CD4-positive, alpha-beta T cell treated with Interleukin-17A for 4 hours (primary cell): Measurements from ENCODE around the gene TUBB2B.

Experiments used
- DNase-seq: peaks from one replicate; pipeline ENCODE4 v3.0.0-alpha.2; 2020; ENCODE audit warnings: mixed read lengths

The TUBB2B gene

DNA sequence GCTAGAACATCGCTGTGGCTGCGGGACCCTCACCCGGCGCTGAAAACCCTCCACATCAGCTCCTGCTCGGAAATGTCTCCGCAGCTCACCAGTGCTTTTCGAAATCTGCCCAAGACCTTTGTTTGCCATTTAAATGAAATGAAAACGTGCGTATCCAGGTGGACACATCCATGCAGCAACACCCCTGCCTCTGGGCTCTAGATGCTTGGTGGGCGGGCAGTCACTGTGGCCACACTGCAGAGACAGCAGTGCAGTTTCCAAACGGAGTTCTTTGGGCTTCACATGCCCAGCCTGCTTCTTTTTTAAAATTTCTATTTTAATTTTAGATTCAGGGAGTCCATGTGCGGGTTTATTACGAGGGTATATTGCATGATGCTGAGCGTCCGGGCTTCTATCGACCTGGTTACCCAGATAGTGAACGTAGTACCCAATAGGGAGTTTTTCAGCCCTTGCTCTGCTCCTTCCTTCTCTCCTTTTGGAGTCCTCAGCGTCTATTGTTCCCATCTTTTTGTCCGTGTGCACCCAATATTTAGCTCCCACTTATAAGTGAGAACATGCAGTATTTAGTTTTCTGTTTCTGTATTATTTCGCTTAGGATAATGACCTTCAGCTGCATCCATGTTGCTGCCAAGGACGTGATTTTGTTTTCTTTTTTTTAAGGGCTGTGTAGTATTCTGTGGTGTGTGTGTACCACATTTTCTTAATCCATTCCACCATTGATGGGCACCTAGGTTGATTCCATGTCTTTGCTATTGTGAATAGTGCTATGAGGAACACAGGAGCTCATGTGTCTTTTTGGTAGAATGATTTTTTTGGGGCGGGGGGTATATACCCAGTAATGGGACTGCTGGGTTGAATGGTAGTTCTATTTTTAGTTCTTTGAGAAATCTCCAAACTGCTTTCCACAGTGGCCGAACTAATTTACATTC, 4.8 kb upstream of the TUBB2B start:
- DNase-seq, result no peak

DNA sequence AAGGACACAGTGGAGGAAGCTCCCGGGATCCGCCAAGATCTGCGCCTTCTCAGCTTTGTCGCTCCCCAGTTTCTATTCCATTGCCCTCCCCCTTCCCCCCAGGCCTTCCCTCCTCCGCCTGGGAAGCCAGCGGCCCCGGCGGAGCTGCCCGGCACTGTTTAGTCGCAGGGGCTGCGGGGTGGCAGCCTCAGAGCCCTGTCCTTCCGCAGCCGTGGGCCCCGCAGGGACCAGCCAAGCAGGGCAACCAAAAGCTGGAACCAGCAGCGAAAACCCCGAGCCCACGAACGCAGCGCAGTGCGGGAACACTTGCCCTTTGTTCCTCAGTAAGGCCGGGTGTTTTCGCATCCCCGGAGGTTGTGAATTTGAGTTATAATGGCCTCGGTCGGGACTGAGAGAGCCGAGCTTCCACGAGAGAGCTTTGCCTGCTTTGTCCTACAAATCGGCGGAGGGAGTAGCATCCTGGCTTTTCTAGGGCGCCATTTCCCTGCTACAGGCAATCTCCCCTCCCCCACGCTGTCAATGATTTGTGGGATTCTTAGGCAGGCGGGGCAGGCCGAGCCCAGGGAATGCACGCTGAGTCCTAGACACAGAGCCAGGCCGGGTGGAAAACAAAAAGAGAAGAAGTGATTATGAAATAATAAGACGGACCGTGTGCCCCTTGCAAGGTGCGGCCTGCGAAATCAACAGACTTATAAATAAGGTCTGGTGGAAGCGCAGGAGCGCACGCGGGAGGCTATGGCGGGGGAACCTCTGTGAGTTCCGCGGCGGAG, 4.0 kb upstream of the TUBB2B start:
- peak; percentile 18 for DNase-seq

DNA sequence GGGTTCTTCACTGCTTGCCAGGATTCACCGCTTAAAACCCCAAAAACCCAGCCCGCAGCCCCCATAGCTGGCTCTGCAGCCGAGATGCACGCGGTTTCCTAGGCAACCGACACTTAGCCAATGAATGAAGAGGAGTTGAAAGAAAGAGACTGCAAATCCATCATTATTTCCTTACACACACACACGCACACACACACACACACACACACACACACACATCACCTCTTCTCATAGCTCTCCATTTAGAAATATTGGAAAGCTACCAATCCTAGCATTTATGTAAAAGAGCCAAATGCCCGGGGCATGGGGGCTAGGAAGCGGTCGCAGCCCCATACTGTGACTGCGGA, 3.4 kb upstream of the TUBB2B start:
- no peak for DNase-seq

DNA sequence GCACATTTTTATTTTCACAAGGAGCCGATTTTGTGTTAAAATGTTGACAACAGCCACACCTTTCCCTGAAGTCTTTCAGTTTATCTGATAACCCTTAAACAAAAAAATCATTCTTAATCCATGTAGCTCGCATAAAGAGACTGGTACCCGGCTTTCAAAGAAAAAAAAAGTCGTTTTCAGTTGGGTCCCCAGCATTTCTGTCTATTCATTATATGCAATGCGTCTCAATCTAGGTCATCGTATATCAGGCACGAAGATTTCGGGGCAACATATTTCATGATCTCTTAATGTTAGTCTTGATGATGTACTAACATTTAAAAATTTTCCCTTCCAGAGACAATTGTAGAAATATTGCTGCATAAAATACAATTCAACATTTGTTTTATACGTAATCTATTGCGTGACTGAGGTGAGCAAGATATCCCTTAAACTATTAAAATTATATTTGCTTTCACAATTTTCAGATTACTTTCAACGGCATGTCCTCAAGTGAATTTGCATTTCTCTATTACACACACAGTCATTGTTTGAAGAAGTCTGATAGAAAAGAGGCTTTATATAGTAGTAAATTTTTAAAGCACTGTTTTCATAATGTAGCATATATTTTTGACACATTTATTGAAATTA, 2.9 kb upstream of the TUBB2B start:
- DNase-seq, result no peak

DNA sequence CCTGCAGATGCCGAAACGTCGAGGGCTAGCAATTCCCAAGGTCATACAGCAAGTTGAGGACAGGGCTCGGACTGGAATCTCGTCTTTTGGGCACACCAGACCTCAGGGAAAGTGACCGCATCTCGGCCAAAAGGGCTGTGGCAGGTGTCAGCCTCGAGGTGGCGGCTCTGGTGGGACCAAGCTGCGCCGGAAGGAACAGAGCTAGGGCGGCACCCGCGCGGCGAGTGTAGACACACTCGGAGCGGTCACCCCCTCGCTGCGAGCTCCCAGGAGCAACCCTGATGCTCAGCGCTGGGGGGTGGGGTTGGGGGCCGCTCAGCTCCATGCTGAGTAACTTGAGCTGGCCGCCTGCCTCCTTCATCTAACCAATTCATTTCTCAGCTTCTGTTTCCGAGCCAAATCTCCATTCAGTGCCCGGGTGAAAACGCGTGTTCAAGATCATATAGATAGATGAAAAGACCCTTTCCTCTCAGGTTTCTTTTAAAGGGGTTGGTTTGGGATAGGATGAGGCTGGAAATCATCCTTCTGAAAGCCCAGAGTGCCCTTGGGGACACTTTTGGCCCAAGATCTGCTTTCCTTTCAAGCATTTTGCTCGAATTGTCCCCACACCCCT, 2.2 kb upstream of the TUBB2B start:
- peak; percentile 47 for DNase-seq

DNA sequence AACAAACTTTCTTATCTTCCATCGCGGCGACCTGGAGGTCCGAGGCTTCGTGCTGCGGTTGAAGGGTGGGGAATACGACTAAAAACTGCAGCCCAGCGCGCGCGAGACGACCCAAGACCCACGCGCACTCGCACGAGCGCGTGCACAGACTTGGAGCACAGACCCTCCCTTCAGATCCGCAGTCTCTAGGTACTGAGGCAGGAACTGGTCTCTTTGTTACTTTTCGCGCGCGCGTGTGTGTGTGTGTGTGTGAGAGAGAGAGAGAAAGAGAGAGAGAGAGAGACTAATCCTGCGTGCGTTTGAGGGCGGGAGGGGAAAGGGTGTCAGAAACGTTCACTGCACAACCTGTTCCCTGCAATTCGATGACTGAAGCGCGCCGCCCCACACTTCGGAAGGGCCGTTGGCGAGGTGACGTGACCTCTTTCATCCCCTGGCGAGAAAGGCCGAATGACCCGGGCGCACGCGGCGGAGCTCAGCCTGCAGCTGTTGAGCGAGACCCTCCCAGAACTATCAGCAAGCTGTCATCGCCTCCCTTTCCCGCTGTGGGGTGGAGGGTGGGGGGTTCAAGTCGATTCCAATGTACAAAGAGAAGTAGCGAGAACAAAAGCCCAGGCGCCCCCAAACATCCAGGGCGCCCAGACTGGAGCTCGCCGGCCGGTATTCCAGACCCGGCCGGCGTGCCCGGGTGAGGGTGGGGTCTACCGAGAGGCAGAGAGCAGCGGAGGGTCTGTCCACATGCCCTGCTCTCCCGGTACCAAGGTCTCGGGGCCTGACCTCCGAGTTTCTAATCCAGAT, 1.5 kb upstream of the TUBB2B start:
- peak; percentile 52 for DNase-seq

DNA sequence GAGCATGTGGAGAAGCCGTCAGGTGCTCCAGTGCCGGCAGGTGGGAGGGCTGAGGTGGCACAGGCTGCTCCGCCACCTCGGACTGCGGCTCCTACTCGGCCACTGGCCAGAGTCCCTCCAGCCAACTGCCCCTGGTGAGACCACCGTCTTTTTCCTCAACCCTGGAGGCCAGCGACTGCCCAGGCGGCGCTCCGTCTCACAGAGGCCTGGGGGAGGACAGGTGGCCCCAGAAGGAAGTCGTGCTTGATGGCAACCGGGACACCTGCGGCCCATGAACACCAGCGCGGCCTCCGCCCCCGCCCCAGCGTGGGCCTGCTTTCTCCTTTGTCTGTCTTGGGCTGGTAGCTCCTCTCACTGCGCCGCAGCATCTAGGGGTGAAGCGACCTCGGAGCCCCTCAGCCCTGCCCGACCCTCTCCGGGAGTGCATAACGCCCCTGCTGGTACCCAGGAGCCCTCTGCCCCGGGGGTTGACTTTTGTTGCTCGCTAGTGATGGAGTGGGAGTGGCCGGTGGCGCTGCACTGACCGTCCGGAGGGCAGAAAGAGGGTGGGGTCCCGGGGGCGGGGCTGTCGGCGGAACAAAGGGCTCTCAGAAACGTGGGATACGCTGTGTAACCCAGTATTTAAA, 706 bp upstream of the TUBB2B start:
- DNase-seq, result peak; percentile 23

DNA sequence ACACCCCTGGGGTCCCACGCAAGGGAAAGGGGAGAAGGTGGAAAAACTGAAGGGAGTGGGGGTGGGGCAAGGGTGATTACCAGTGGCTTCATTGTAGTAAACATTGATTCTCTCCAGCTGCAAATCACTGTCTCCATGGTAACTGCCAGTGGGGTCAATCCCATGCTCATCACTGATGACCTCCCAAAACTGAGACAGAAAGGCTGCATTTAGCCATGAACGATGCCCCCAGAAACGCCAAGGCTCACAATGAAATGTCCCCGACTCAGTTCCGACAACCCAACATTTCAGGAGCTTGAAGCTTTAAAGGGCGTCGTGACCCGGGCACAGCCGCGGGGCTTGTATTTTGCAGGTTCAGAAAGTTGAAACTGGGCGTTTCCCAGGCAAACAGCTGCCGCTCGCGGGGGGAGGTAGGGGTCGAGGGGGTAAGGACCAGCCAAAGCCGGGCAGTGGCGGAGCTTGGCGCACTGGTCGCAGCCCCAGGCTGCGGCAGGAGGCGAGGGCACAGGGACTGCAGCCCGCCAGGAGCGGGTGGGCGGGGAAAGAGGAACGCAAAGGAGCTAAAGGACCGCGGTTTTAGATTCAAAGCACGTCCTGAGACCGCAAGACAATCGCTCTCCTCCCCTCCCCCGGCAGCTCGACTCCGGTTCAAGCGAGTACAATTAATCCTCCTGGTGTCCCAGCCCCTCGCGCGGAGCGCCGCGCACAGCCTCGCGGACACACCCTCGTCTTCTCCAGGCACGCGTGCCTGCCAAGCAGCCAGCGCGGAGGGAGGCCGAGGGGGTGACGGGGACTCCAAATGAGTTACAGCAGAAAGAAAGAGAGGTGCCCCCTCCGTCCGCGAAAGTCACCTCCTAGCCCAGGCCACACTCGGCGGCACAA, 731 bp downstream of the TUBB2B start:
- peak; percentile 27 for DNase-seq

DNA sequence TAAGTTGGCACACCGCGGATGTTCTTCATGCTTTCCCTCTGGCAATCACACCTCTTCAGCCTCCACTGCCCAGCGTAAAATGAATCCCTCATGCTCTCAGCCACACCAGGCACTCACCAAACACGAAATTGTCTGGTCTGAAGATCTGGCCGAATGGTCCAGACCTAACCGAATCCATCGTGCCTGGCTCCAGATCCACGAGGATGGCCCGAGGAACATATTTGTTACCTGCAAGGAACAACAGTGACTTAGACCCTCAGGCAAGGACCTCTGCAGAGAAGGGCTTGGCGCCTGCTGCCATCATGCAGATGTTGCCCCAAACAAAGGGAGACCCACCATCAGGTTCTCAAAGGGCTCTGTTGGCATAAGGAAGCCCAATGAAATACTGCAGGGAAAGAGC, 1.4 kb downstream of the TUBB2B start:
- no peak for DNase-seq

DNA sequence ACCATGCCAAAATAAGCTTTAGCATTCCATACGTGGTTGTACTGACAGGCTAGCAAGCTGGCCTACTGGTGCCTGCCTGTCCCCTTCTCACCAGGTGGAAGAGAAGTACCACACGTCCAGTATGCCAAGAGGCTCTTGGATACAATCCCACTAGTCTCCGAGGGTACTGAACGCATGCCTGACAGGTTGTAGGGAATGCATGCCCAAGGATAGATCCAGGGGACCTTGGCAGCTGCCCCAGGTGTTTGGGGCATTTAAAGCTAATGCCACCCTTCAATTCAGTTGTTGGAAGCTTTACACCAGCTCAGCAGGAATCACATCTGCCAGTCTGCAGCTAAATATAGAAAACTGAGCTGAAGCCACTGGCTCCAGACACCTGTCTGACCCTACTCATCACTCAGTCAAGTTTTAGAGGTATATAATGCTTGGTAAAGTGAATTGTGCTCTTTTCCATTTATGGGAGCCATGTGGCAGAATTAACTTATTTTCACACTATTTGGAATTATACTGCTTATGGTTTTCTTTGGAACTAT, 4.9 kb downstream of the TUBB2B start:
- DNase-seq, result no peak

DNA sequence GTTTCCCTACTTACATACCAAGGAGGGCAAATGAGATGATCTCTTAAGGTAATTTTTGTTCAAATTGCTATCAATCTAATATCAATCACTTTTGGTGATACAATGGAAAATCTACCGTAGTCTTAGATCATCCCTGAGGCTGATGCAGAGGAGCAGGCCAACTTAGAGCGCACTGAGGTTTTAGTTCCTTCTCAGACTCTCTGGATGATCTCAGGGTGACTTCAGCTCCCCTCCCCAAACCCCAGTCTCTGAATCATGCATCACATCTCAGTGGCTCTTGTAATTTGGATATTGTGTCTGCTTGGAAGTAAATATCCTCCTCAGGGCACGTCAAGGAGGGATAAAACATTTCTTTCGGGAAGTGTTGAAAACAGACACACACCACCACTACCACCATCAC, 5.9 kb downstream of the TUBB2B start:
- DNase-seq, result no peak

DNA sequence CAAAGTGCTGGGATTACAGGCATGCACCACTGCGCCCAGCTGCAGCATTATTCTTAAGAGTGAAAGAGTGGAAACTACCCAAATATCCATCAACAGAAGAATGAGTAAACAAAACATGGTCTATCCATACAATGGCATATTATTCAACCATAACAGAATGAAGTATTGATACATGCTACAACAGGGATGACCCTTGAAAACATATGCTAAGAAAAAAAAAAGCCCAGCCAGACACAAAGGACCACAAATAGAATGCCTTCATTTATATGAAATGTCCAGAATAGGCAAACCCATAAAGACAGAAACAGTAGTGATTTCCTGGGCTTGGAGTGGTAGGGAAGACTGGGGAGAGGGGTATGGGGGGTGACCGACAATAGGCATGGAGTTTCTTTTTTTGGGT, 7.1 kb downstream of the TUBB2B start:
- DNase-seq, result no peak

DNA sequence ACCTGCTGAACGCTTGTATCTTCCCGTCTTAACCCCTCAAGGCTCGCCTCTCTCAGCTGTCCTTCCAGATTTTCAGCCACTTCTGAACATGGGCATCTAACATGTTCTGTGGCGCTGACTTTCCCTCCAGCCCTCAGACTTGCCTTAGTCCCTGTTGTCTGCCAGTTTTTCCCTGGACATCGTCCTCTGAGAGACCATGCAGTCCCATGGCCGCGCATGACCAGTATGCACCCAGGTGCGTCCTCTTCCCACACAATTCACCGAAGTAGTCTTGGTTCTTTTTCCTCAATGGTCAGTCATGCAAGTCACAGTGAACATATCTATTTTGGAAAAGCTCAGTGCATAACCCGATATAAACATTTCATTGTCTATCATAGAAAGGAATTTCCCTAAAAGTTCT, 9.2 kb downstream of the TUBB2B start:
- DNase-seq, result no peak

DNA sequence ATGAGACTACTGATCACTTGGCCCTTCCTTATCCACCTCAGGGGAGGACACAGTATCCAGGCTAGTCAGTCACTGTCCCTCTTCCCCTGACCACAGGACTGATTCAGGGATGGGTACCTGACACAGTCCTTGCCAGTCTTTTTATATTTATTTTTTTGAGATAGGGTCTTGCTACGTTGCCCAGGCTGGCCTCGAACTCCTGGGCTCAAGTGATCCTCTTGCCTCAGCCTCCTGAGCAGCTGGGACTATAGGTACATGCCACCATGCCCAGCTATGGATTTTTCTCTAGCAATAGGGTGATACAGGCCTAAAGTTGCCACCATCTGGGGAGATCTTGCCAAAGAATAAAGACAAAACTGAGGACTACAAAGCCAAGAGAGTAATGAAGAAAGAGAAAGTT, 10.2 kb downstream of the TUBB2B start:
- no peak for DNase-seq

DNA sequence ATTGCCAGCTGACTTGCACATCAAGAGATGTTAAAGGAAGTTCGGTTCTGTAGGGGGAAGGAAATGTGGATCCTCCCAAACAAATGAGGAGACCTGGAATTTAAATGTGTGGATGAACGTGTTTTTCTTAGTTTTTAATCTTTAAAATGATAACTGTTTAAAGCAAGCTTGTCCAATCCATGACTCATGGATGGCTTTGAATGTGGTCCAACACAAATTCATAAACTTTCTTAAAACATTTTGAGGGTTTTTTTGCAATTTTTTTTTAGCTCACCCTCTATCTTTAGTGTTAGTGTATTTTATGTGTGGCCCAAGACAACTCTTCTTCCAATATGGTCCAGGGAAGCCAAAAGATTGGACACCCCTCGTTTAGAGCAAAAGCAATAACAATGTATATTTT, 12.6 kb downstream of the TUBB2B start:
- DNase-seq, result no peak

DNA sequence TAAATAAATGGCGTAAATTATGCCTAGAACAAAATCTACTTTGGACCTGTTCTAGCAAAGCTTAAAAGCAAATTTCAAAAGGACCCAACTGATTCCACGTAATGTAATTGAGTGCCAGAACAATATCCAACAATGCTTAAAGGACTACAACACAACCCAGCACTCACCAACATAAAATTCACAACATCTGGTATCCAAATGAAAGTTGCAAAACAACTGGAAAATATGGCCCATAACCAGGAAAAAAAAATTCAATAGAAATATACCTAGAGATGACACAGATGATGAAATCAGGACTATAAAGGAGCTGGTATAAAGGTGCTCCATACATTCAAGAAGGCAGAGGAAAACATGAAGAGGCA, 14.1 kb downstream of the TUBB2B start:
- DNase-seq, result no peak

DNA sequence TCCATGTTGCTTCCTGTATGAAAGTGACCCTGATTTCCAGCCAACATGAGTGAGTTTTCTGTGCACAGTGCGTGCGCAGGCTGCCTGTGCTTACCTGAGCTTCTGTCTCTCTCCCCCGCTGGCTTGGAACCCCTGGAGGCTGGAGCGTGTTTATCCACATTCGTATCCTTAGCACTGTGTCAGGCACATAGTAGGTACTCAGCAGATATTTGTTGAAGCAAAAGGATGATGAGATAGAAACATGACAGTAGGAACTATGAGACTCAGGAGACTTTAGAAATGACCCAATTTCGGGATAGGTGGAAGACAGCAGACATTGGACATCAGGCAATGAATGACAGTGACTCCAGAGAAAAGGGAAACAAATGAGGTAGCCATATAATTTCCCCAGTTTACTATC, 15.2 kb downstream of the TUBB2B start:
- no peak for DNase-seq

DNA sequence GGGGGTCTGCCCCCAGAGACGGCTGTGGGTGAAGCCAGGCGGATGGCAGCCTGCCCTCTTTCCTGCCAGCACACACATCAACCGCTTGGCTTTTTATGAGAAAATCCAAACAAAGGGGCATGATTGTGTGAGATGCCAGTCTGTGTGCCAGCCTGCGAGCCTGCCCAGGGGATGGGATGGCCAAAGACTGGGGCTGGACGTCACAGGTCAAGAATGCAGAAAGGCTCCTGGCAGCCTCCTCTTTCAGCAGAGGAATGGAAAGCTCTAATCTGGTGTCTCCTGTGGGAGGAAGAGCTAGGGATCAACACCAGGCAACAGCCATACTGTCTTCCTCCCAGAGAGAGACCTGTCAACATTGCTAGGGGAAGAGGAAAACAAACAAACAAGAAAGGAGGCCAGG, 15.8 kb downstream of the TUBB2B start:
- DNase-seq, result no peak

DNA sequence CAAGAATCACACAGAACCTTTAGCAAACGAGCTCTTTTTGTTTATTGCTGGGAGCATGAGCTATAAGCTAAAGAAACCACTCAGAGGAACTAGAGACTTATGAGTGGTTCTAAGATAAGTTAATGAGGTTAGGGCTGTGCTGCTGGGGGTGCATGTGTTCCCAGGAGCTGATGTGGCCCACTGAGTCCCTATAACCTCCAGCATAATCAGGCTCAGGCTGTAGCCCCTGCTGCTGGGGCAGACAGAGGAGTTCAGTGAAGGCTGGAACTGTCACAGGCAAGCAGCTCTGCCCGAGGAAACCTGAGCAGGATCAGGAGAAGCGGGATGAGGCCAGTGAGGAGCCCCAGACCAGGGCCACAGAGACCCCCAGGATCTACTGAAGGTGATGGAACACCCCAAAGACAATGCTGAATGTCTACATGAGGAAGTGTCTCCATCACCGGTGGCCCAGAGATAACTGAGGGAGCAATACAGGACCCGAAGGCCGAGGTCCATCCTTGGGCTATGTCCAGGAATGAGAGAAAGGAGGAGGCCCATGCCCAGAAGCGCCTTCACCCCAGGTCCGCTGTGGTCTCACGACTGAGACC, 17.3 kb downstream of the TUBB2B start:
- DNase-seq, result no peak
